Astrocyte (in vitro differentiated cells and primary cell): ENCODE data around the gene PPP1R9A.

ENCODE experiments used
- EZH2 ChIP-seq: IDR thresholded peaks from 2 replicates; pipeline ENCODE4 v1.6.1; 2012; ENCODE audit warnings: mild to moderate bottlenecking, low read length, inconsistent platforms; ENCODE audit not compliant: insufficient read depth
- TF ChIP-seq, protein P1 (sequence below): IDR thresholded peaks from 2 replicates; pipeline ENCODE4 v1.5.1; 2011; ENCODE audit warnings: low read depth, mild to moderate bottlenecking, inconsistent platforms, low read length, moderate library complexity; ENCODE audit not compliant: insufficient read depth

DNA sequence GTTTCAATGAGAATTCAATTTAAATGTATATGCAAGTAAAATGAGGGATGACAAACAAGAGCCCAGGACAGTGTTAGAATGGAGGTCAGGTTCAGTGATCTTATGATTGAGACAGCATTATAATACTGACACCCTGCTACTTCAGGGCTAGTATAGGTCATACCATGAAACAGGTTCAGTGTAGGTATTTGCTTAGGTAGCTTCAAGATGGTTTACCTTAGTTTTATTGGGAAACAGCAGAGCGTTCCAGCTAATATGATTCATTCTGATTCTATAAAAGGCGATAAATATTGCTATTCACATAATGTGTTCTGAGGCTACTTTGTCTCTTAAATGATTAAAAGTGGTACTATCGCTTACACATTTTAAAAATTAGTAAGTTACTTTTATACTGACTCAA is 203.3 kb downstream of the PPP1R9A start:
- TF ChIP-seq, protein P1, sequence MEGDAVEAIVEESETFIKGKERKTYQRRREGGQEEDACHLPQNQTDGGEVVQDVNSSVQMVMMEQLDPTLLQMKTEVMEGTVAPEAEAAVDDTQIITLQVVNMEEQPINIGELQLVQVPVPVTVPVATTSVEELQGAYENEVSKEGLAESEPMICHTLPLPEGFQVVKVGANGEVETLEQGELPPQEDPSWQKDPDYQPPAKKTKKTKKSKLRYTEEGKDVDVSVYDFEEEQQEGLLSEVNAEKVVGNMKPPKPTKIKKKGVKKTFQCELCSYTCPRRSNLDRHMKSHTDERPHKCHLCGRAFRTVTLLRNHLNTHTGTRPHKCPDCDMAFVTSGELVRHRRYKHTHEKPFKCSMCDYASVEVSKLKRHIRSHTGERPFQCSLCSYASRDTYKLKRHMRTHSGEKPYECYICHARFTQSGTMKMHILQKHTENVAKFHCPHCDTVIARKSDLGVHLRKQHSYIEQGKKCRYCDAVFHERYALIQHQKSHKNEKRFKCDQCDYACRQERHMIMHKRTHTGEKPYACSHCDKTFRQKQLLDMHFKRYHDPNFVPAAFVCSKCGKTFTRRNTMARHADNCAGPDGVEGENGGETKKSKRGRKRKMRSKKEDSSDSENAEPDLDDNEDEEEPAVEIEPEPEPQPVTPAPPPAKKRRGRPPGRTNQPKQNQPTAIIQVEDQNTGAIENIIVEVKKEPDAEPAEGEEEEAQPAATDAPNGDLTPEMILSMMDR = no peak
- no peak for TF ChIP-seq EZH2
